Endothelial cell of umbilical vein (primary cell): ENCODE results near the gene PNPLA6. TPM values are rescaled to one million over a fixed set of nuclear protein-coding genes. Genes with fewer than 3 reads are reported as not detected.

Experiments used
- Bru-seq: library from RNA; stranded (reverse); fragments of 400-500 nt; gene quantifications from one replicate; lab custom pipeline; 2021; lab: Mats Ljungman, UMichigan
- BruChase-seq, 2 experiments: library from RNA; stranded (reverse); fragments of 400-500 nt; gene quantifications; one replicate each; lab custom pipeline; 2021; lab: Mats Ljungman, UMichigan
- BruUV-seq: library from RNA; stranded (reverse); fragments of 400-500 nt; replicated peaks from 2 replicates; lab custom pipeline; 2021; lab: Mats Ljungman, UMichigan
- CTCF ChIA-PET: fragments of 300-600, 350-600 bp; sonication (Branson Sonifier 250); formaldehyde crosslinking; loops from one replicate; lab custom pipeline; 2021; ENCODE audit warnings: antibody characterized with exemption, inconsistent platforms; lab: Charles Lee
- POLR2A ChIA-PET: fragments of 300-600, 350-600 bp; sonication (Branson Sonifier 250); formaldehyde crosslinking; loops from one replicate; lab custom pipeline; 2021; ENCODE audit warnings: antibody characterized with exemption, inconsistent platforms; lab: Charles Lee
- DNase-seq: peaks from one replicate; pipeline ENCODE4 v3.0.0-alpha.2; 2011; ENCODE audit warnings: low read depth, low spot score
- FAIRE-seq: peaks from 2 replicates; lab custom pipeline; 2011; peaks lifted over from hg19 to GRCh38; lab: Jason Lieb, UNC
- H2AFZ ChIP-seq: 2 replicates; pipeline ENCODE4 v1.6.0; 2012; ENCODE audit warnings: low read depth, low read length, control low read depth, inconsistent platforms
- H3K27ac ChIP-seq: 2 replicates; pipeline ENCODE4 v1.5.1; 2011; ENCODE audit warnings: low read depth, mild to moderate bottlenecking, control low read depth, low read length, moderate library complexity; ENCODE audit not compliant: insufficient read depth
- H3K27me3 ChIP-seq, 2 experiments: 2 replicates each; pipeline versions ENCODE4 v1.6.0 to v1.6.1; 2011; ENCODE audit warnings: low read length in 2 of 2, mixed read lengths in 1 of 2; ENCODE audit not compliant: control insufficient read depth in 2 of 2, insufficient read depth in 2 of 2
- H3K36me3 ChIP-seq, 2 experiments: 2 replicates in 1 of 2; 3 replicates in 1 of 2; pipeline ENCODE4 v1.5.1; 2011; ENCODE audit warnings: low read length in 2 of 2, mild to moderate bottlenecking in 1 of 2, moderate library complexity in 1 of 2; ENCODE audit not compliant: control insufficient read depth in 2 of 2, insufficient read depth in 2 of 2; ENCODE audit errors: extremely low read depth in 1 of 2
- H3K4me1 ChIP-seq: 3 replicates; pipeline ENCODE4 v1.5.1; 2011; ENCODE audit warnings: mild to moderate bottlenecking, low read length; ENCODE audit not compliant: control insufficient read depth, insufficient read depth; ENCODE audit errors: extremely low read depth
- H3K4me2 ChIP-seq: 2 replicates; pipeline ENCODE4 v1.6.1; 2011; ENCODE audit warnings: low read length, control low read depth, mixed read lengths; ENCODE audit not compliant: insufficient read depth
- H3K4me3 ChIP-seq, 3 experiments: fragments of 200-600 bp in 1 of 3; sonication (generic), shearing (Covaris generic) in 1 of 3; replicated peaks in 1 of 3; 2 replicates each; pipeline ENCODE4 v1.5.1; 2011 to 2016; ENCODE audit warnings: control low read depth in 3 of 3, low read length in 3 of 3, mild to moderate bottlenecking in 2 of 3, inconsistent platforms in 1 of 3, low read depth in 1 of 3, moderate library complexity in 1 of 3; ENCODE audit not compliant: insufficient read depth in 1 of 3
- H3K79me2 ChIP-seq: 2 replicates; pipeline ENCODE4 v1.6.0; 2012; ENCODE audit warnings: low read length, inconsistent platforms; ENCODE audit not compliant: control insufficient read depth, insufficient read depth
- H3K9ac ChIP-seq: replicated peaks from 2 replicates; pipeline ENCODE3; 2011; ENCODE audit warnings: low read length, control low read depth; ENCODE audit not compliant: insufficient read depth; ENCODE audit errors: extremely low read depth
- H3K9me1 ChIP-seq: replicated peaks from 3 replicates; pipeline ENCODE4 v1.6.0; 2011; ENCODE audit warnings: mild to moderate bottlenecking, low read length; ENCODE audit not compliant: control insufficient read depth, insufficient read depth; ENCODE audit errors: extremely low read depth
- H3K9me3 ChIP-seq: replicated peaks from 2 replicates; pipeline ENCODE4 v1.5.1; 2012; ENCODE audit warnings: low read length, inconsistent platforms; ENCODE audit not compliant: control insufficient read depth, insufficient read depth
- H4K20me1 ChIP-seq: replicated peaks from 2 replicates; pipeline ENCODE3; 2011; ENCODE audit warnings: mild to moderate bottlenecking, low read length; ENCODE audit not compliant: control insufficient read depth, insufficient read depth; ENCODE audit errors: extremely low read depth
- MAX ChIP-seq: IDR thresholded peaks from 2 replicates; pipeline ENCODE4 v1.6.1; 2011; ENCODE audit not compliant: insufficient read depth, insufficient read length
- POLR2A ChIP-seq: IDR thresholded peaks from 2 replicates; pipeline ENCODE4 v1.6.1; 2012; ENCODE audit warnings: low read depth, mild to moderate bottlenecking, control low read depth, low read length
- POLR2AphosphoS5 ChIP-seq: IDR thresholded peaks from 2 replicates; pipeline ENCODE4 v1.6.1; 2012; ENCODE audit warnings: low read depth, mild to moderate bottlenecking, control low read depth, low read length, moderate library complexity; ENCODE audit not compliant: insufficient read depth
- dilution Hi-C: fragments of 300-500 bp; cut with MboI; formaldehyde crosslinking; loops from one replicate; pipeline ENCODE4 v1.15.0; 2019; ENCODE audit warnings: low sequenced_read_pairs; ENCODE audit not compliant: extremely low pct_ligation_motif_present
- intact Hi-C: fragments of 100-400 bp; cut with micrococcal nuclease; formaldehyde crosslinking; loops from one replicate; pipeline ENCODE4 v1.10.0; 2022
- long read RNA-seq: library from polyadenylated mRNA; stranded (forward); transcript quantifications from one replicate; pipeline ENCODE4 v2.0.0, GENCODE V29; 2021
- polyA minus RNA-seq, 3 experiments: library from RNA; depleted of rRNA, polyadenylated mRNA; stranded (reverse); fragments of >200 nt; gene quantifications; 1 replicate in 1 of 3; 2 replicates in 2 of 3; pipeline ENCODE4 v1.2.3, GENCODE V29; 2011
- polyA plus RNA-seq, 4 experiments: library from polyadenylated mRNA; depleted of rRNA in 3 of 4; stranded (reverse) in 3 of 4; unstranded in 1 of 4; fragments of >200 nt; gene quantifications; 2 replicates each; pipeline versions ENCODE4 v1.2.1 to v1.2.3, GENCODE V29; 2011 to 2012; ENCODE audit warnings: missing spikeins in 1 of 4
- total RNA-seq: library from RNA; stranded (reverse); gene quantifications from 2 replicates; pipeline ENCODE4 v1.2.3, GENCODE V29; 2021
- TF ChIP-seq, protein P1 (sequence below), 2 donors: IDR thresholded peaks; 1 replicate in 1 of 2; 2 replicates in 1 of 2; pipeline ENCODE4 v1.5.1; 2011; ENCODE audit warnings: low read length in 2 of 2, mild to moderate bottlenecking in 2 of 2, moderate library complexity in 2 of 2, control low read depth in 1 of 2, inconsistent platforms in 1 of 2, low read depth in 1 of 2; ENCODE audit not compliant: insufficient read depth in 1 of 2; ENCODE audit errors: extremely low read depth in 1 of 2

The PNPLA6 gene
- total RNA-seq = 163 and 164 TPM in 2 replicates
- polyA plus RNA-seq = 106 and 117 TPM in 2 replicates
- polyA plus RNA-seq (2011; cell fraction: cytosol; rRNA removed) = 52.1 and 73.6 TPM in 2 replicates
- 201 and 245 TPM in 2 replicates for polyA plus RNA-seq (2011; cell fraction: nucleus; rRNA removed)
- polyA plus RNA-seq (2012) = 88.8 and 135 TPM in 2 replicates
- 88.0 and 107 TPM in 2 replicates for polyA minus RNA-seq
- polyA minus RNA-seq (2011; cell fraction: cytosol; rRNA and poly(A)+ RNA removed) = 38.6 TPM
- 62.7 and 125 TPM in 2 replicates for polyA minus RNA-seq (2011; cell fraction: nucleus; rRNA and poly(A)+ RNA removed)
- Bru-seq, nascent RNA = percentile 53 among the genes with signal in this experiment
- BruChase-seq, experiment 1, labeled RNA remaining after a 6-hour chase = percentile 86 among the genes with signal in this experiment
- percentile 76 among the genes with signal in this experiment for BruChase-seq, experiment 2, labeled RNA remaining after a 2-hour chase
- long read RNA-seq, full-length matches to known transcripts = 29 of 118 reads
- long read RNA-seq, partial matches to known transcripts = 66 of 118 reads
- long read RNA-seq, other reads (novel, unspliced or antisense) = 23 of 118 reads

DNA sequence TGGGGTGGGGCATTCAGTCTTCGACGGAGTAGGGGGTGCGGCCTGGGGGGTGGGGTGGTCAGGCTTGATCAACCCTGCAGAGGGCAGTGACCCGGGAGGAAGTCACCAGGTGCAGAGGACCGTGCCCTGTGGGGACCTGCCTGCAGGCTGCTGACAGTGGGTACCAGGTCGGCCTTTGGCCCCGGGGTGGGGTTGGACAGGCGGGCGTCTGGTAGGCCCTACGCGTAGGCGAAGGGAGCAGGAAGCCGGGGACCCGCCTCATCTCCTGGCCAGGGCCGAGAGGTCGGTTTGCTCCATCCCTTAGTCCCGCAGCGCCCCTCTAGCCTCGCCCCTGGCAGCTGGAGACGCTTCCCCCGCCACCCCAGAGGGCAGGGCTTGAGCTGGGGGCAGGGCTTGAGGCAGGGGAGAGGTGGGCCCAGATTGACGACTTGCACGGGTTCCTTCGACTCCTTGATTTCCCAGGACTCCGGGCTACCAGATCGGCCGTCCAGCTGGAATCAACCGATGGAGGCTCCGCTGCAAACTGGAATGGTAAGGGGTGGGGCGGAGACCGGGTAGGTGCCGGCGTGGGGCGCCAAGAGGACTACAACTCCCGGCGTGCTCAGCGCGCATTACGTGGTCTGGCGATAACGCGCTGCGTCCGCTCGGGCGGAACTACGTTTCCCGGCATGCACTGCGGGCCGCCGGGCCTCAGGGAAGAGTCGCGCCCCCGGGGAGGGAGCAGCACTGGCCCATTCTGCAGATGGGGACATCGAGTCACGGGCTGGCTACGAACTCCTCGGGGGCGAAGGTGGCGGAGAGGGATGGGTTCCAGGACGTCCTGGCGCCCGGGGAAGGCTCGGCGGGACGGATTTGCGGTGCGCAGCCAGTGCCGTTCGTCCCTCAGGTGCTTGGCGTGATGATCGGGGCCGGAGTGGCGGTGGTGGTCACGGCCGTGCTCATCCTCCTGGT is at the start of gene PNPLA6:
Gene PNPLA6 (plus strand): TSS at position 671 of the 951 bp plus-strand sequence. CDS start 72 bp downstream, at position 743.
- peak within 1 kb of the TSS; percentile 92 for H2AFZ ChIP-seq
- POLR2A ChIA-PET = no interaction called here
- intact Hi-C loops = loop anchor here (1.0 to 2.0 kb wide), 2 partner anchors 47 to 94 kb away; partner anchors contain the start of genes PET100, PEX11G and XAB2

More for the DNA sequence above, at the start of gene PNPLA6:
- no peaks in the 10 kb centered on the region for H3K27me3 ChIP-seq
- peak within 1 kb of the TSS; percentile 71 for H3K9ac ChIP-seq
- peaks cover 8% of the 10 kb centered on the region for H3K4me1 ChIP-seq
- BruUV-seq = no TSS peak
- peak within 1 kb of the TSS; percentile 50 for H3K27ac ChIP-seq
- CTCF ChIA-PET = interaction anchor here (0.8 to 2.0 kb wide), 3 partner anchors 13 to 140 kb away, joined by 3 to 4 read pairs (median 4); partner anchors contain the start of gene MCOLN1
- no peaks in the 10 kb centered on the region for H4K20me1 ChIP-seq
- peak; percentile 96 for FAIRE-seq
- peak within 1 kb of the TSS; percentile 93 for H3K4me2 ChIP-seq
- peak; percentile 95 for DNase-seq
- H3K9me3 ChIP-seq = no peaks in the 10 kb centered on the region
- dilution Hi-C loops = no loop called here
- no peaks in the 10 kb centered on the region for H3K79me2 ChIP-seq
- TF ChIP-seq POLR2AphosphoS5 = peak; percentile 64
- TF ChIP-seq, protein P1, sequence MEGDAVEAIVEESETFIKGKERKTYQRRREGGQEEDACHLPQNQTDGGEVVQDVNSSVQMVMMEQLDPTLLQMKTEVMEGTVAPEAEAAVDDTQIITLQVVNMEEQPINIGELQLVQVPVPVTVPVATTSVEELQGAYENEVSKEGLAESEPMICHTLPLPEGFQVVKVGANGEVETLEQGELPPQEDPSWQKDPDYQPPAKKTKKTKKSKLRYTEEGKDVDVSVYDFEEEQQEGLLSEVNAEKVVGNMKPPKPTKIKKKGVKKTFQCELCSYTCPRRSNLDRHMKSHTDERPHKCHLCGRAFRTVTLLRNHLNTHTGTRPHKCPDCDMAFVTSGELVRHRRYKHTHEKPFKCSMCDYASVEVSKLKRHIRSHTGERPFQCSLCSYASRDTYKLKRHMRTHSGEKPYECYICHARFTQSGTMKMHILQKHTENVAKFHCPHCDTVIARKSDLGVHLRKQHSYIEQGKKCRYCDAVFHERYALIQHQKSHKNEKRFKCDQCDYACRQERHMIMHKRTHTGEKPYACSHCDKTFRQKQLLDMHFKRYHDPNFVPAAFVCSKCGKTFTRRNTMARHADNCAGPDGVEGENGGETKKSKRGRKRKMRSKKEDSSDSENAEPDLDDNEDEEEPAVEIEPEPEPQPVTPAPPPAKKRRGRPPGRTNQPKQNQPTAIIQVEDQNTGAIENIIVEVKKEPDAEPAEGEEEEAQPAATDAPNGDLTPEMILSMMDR (IDR thresholded peaks at IDR 0.05; ENCODE audit: extremely low read depth in 1 of 2, insufficient read depth in 1 of 2, low read depth in 1 of 2, low read length in 2 of 2) = peak in 1 of 2 donors; percentile 0
- TF ChIP-seq MAX = no peak
- peak; percentile 8 for TF ChIP-seq POLR2A
- no peaks in the 10 kb centered on the region for H3K9me1 ChIP-seq
- H3K4me3 ChIP-seq = peak within 1 kb of the TSS; percentile 55 to 97 (median 82)
- H3K36me3 ChIP-seq = peaks cover 3 to 5% of the 10 kb centered on the region in 2 experiments
